Breast epithelium (tissue), 3 donors: ENCODE results near the gene RTEL1.

Experiments used
- CTCF ChIP-seq, 3 donors: fragments of 450-650 bp; IDR thresholded peaks; one replicate each; pipeline ENCODE4 v1.5.1; 2016 to 2017; ENCODE audit warnings: antibody characterized with exemption in 3 of 3, mild to moderate bottlenecking in 3 of 3, moderate library complexity in 3 of 3
- POLR2A ChIP-seq: fragments of 450-650 bp; IDR thresholded peaks from one replicate; pipeline ENCODE4 v1.6.1; 2016; ENCODE audit warnings: antibody characterized with exemption, mild to moderate bottlenecking, moderate library complexity

- TF ChIP-seq CTCF (IDR thresholded peaks at IDR 0.05) (no peak), POLR2A (no peak)
Observed at GRCh38 chr20:63628246-63628975, 29.7 kb upstream of the RTEL1 start.
